Breast epithelium (tissue), 4 donors: ENCODE data around the gene RIOK2. TPM values are rescaled to one million over a fixed set of nuclear protein-coding genes. Genes with fewer than 3 reads are reported as not detected.

ENCODE experiments used
- DNase-seq, 2 donors: peaks; one replicate each; pipeline ENCODE4 v3.0.0-alpha.2; 2019; ENCODE audit warnings: low spot score in 2 of 2
- H3K27ac ChIP-seq, 2 donors: fragments of 200-600 bp; sonication (generic) in 1 of 2; one replicate each; pipeline ENCODE4 v1.5.1; 2016 to 2019; ENCODE audit warnings: mild to moderate bottlenecking in 1 of 2
- H3K27me3 ChIP-seq, 2 donors: fragments of 200-600 bp; sonication (generic) in 1 of 2; one replicate each; pipeline versions ENCODE4 v1.5.1 to v1.6.0; 2017 to 2019; ENCODE audit warnings: control low read depth in 1 of 2, mild to moderate bottlenecking in 1 of 2
- H3K36me3 ChIP-seq: fragments of 200-600 bp; one replicate; pipeline ENCODE4 v1.5.1; 2019
- H3K4me1 ChIP-seq, 2 donors: fragments of 200-600 bp; sonication (generic); one replicate each; pipeline ENCODE4 v1.5.1; 2016 to 2019; ENCODE audit warnings: control low read depth in 1 of 2
- H3K4me3 ChIP-seq, 3 donors: fragments of 200-600 bp; sonication (generic); 1 replicate in 2 of 3; 2 replicates in 1 of 3; pipeline ENCODE4 v1.5.1; 2016 to 2019; ENCODE audit warnings: mild to moderate bottlenecking in 3 of 3, moderate library complexity in 2 of 3
- H3K9me3 ChIP-seq, 2 donors: fragments of 200-600 bp; sonication (generic) in 1 of 2; one replicate each; pipeline ENCODE4 v1.5.1; 2016 to 2019; ENCODE audit warnings: control low read depth in 1 of 2
- POLR2A ChIP-seq: fragments of 450-650 bp; IDR thresholded peaks from one replicate; pipeline ENCODE4 v1.6.1; 2016; ENCODE audit warnings: antibody characterized with exemption, mild to moderate bottlenecking, moderate library complexity
- POLR2AphosphoS5 ChIP-seq, 3 donors: sonication (generic); formaldehyde crosslinking; IDR thresholded peaks; one replicate each; pipeline ENCODE4 v1.6.1; 2017; ENCODE audit warnings: antibody characterized with exemption in 3 of 3
- intact Hi-C: fragments of 100-400 bp; cut with DNase I; formaldehyde crosslinking; loops from one replicate; pipeline ENCODE4 v1.15.1; 2023; ENCODE audit warnings: low total_unique reads
- total RNA-seq, 3 donors: library from RNA; depleted of rRNA; stranded (reverse); fragments of >200 nt; gene quantifications; one replicate each; pipeline ENCODE4 v1.1.0, GENCODE V29; 2016
- TF ChIP-seq, protein P1 (sequence below), 3 donors: fragments of 450-650 bp; IDR thresholded peaks; one replicate each; pipeline ENCODE4 v1.5.1; 2016 to 2017; ENCODE audit warnings: antibody characterized with exemption in 3 of 3, mild to moderate bottlenecking in 3 of 3, moderate library complexity in 3 of 3

The RIOK2 gene
- total RNA-seq, 3 donors from 2014 or later, result 23.7 to 28.5 (median 28.2) TPM

DNA sequence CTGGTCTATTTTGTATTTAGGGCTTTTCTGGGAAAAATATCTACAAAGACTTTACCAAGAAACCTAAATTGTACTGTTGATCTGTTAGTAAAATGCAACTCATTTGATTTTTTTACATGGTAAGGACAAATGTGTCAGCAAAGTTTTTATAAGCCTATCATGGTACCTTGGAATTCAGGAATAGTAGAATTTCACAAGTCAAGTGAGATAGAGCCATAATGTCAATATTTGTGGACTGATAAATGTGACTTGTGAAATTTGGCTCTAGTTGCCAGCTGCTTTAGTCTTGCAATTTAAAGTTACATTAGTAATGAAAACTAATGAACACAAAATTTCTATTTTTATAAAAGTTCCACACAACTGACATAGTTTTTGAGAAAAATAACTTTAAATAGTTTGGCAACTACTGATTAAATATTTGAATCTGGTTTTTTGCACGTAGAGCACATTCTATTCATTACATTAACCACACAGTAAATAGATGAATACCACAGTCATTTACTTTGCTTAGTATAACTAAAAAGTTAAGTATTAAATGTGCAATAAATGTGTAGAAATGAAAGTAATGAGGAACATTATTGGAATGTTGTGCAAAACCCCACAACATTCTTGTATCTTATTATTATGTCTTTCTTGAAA lies 41.2 kb upstream of the RIOK2 start:
- Histone ChIP-seq H3K4me1 (no peaks in the 10 kb centered on the region), H3K27ac (no peak overlapping the region), H3K9me3 (no peaks in the 10 kb centered on the region), H3K4me3 (no peak overlapping the region), H3K27me3 (no peaks in the 10 kb centered on the region), H3K36me3 (no peaks in the 10 kb centered on the region)
- DNase-seq, result no peak
- TF ChIP-seq, protein P1, sequence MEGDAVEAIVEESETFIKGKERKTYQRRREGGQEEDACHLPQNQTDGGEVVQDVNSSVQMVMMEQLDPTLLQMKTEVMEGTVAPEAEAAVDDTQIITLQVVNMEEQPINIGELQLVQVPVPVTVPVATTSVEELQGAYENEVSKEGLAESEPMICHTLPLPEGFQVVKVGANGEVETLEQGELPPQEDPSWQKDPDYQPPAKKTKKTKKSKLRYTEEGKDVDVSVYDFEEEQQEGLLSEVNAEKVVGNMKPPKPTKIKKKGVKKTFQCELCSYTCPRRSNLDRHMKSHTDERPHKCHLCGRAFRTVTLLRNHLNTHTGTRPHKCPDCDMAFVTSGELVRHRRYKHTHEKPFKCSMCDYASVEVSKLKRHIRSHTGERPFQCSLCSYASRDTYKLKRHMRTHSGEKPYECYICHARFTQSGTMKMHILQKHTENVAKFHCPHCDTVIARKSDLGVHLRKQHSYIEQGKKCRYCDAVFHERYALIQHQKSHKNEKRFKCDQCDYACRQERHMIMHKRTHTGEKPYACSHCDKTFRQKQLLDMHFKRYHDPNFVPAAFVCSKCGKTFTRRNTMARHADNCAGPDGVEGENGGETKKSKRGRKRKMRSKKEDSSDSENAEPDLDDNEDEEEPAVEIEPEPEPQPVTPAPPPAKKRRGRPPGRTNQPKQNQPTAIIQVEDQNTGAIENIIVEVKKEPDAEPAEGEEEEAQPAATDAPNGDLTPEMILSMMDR (IDR thresholded peaks at IDR 0.05), result no peak
- TF ChIP-seq POLR2A (no peak), POLR2AphosphoS5 (IDR thresholded peaks at IDR 0.05) (no peak)
- intact Hi-C loops, result no loop called here

DNA sequence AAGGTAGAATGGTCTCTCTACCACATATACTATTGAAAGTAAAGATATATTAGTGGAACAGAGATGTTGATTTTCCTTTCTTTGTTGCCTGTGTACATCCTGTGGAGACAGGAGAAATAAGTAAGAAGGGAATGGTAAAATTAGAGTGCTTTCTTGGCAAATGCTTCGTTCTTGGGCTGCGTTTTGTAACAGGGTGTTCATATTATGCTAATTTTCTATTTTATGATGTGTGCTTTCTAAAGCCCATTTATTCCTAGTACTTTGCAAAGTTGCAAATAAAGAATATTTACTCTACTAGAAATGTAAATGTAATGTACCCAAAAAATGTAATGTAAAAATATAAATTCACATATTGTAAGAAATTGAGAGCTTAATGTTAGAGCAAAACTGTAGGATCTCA lies 40.5 kb upstream of the RIOK2 start:
- intact Hi-C loops, result no loop called here
- Histone ChIP-seq H3K27me3 (no peaks in the 10 kb centered on the region), H3K4me1 (no peaks in the 10 kb centered on the region), H3K27ac (no peak overlapping the region), H3K4me3 (no peak overlapping the region), H3K36me3 (no peaks in the 10 kb centered on the region), H3K9me3 (no peaks in the 10 kb centered on the region)
- no peak for TF ChIP-seq POLR2A
- TF ChIP-seq POLR2AphosphoS5 (IDR thresholded peaks at IDR 0.05), result no peak
- TF ChIP-seq, protein P1 (IDR thresholded peaks at IDR 0.05), result no peak
- DNase-seq, result no peak

DNA sequence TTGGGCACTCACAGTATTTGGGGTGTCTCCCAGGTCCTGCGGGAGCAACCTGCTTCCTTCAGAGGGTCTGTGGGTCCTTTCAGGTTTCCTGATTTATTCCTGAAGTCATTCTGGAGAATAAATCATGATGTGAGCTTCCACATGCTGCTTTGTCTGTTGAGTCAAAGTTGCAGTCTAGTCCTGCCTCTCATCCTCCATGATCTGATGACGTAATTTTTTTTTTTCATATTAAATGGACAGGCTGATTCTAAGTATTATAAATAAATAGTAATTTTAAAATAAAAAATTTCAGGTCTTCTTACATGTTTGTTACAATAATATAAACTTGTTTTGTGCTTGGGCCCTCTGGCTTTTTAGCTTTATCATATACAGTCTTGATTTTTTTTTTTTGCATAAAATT lies 26.3 kb upstream of the RIOK2 start:
- DNase-seq, result no peak
- Histone ChIP-seq H3K4me3 (no peak overlapping the region), H3K27me3 (no peaks in the 10 kb centered on the region), H3K36me3 (no peaks in the 10 kb centered on the region), H3K27ac (no peak overlapping the region), H3K9me3 (peaks cover 0 to 15% of the 10 kb centered on the region in 2 donors), H3K4me1 (no peaks in the 10 kb centered on the region)
- TF ChIP-seq POLR2AphosphoS5 (IDR thresholded peaks at IDR 0.05) (no peak), POLR2A (no peak)
- TF ChIP-seq, protein P1 (IDR thresholded peaks at IDR 0.05), result no peak
- intact Hi-C loops, result no loop called here

DNA sequence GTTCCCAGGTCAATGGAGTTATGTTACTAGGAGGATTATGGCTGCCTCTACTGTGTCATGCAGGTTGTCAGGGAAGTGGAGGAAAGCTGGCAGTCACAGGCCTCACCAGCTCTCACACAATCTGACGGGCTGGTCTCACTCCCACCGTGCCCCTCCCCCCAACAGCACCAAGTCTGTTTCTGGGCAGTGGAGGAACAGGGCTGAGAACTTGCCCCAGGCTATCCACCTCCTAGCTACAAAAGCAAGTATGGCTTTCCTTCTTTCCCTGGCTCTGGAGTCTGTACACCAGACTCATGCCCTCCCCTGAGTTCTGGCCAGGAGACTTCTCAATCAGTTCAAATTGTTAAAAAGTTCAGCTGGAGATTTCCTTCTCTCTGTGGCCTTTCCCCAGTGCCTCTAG lies 25.7 kb upstream of the RIOK2 start:
- Histone ChIP-seq H3K4me3 (no peak overlapping the region), H3K9me3 (peaks cover 0 to 10% of the 10 kb centered on the region in 2 donors), H3K4me1 (no peaks in the 10 kb centered on the region), H3K36me3 (no peaks in the 10 kb centered on the region), H3K27me3 (no peaks in the 10 kb centered on the region), H3K27ac (no peak overlapping the region)
- DNase-seq, result no peak
- intact Hi-C loops, result no loop called here
- no peak for TF ChIP-seq POLR2AphosphoS5 (IDR thresholded peaks at IDR 0.05)
- TF ChIP-seq POLR2A, result no peak
- TF ChIP-seq, protein P1 (IDR thresholded peaks at IDR 0.05), result no peak

DNA sequence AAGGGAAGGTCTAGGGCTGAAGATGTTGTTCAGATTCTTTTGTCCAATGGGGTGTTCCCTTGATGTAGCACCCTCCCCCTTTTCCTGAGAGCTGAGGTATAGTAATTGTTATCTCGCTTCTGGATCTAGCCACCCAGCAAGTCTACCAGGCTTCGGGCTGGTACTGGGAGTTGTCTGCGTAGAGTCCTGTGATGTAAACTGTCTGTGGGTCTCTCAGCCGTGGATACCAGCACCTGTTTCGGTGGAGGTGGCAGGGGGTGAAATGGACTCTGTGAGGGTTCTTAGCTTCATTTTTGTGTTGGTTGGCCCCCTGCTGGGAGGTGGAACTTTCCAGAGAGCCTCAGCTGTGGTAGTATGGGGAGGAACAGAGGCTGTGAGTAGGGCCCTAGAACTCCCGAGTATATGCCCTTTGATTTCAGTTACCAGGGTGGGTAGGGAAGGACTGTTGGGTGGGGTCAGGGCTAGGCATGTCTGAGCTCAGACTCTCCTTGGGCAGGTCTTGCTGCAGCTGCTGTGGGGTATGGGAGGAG lies 25.2 kb upstream of the RIOK2 start:
- Histone ChIP-seq H3K4me3 (no peak overlapping the region), H3K27ac (no peak overlapping the region), H3K27me3 (no peaks in the 10 kb centered on the region), H3K4me1 (no peaks in the 10 kb centered on the region), H3K36me3 (no peaks in the 10 kb centered on the region), H3K9me3 (peaks cover 0 to 5% of the 10 kb centered on the region in 2 donors)
- TF ChIP-seq, protein P1 (IDR thresholded peaks at IDR 0.05), result no peak
- TF ChIP-seq POLR2AphosphoS5 (IDR thresholded peaks at IDR 0.05), result no peak
- TF ChIP-seq POLR2A, result no peak
- intact Hi-C loops, result no loop called here
- DNase-seq, result no peak
